Ovary (tissue), 9 donors: ENCODE measurements around the gene GMPS. TPM values are rescaled to one million over a fixed set of nuclear protein-coding genes. Genes with fewer than 3 reads are reported as not detected.

ENCODE experiments used
- DNase-seq, 5 donors: peaks; one replicate each; pipeline ENCODE4 v3.0.0-alpha.2; 2019 to 2020
- H3K27ac ChIP-seq, 2 donors: fragments of 200-600 bp; one replicate each; pipeline versions ENCODE4 v1.5.1 to v1.8.0; 2019 to 2022
- H3K27me3 ChIP-seq: fragments of 200-600 bp; one replicate; pipeline ENCODE4 v1.8.0; 2022
- H3K36me3 ChIP-seq: fragments of 200-600 bp; sonication (generic); one replicate; pipeline ENCODE4 v1.5.1; 2019
- H3K4me1 ChIP-seq: one replicate; pipeline ENCODE4 v1.8.1; 2013; ENCODE audit warnings: mild to moderate bottlenecking, moderate library complexity; ENCODE audit not compliant: insufficient read depth
- H3K4me3 ChIP-seq: fragments of 200-600 bp; sonication (generic); one replicate; pipeline ENCODE4 v1.5.1; 2017
- H3K9me3 ChIP-seq, 2 donors: fragments of 200-600 bp in 1 of 2; sonication (generic) in 1 of 2; one replicate each; pipeline versions ENCODE4 v1.5.1 to v1.8.1; 2013 to 2019; ENCODE audit warnings: mild to moderate bottlenecking in 1 of 2, moderate library complexity in 1 of 2
- CTCF ChIP-seq, 3 donors: fragments of 450-650 bp in 2 of 3; fragments of 200-600 bp in 1 of 3; IDR thresholded peaks; one replicate each; pipeline versions ENCODE4 v1.5.1 to v1.8.0; 2016 to 2022; ENCODE audit warnings: antibody characterized with exemption in 3 of 3, mild to moderate bottlenecking in 1 of 3
- EP300 ChIP-seq: sonication (generic); formaldehyde crosslinking; IDR thresholded peaks from one replicate; pipeline ENCODE4 v1.6.1; 2017; ENCODE audit warnings: antibody characterized with exemption
- POLR2A ChIP-seq: fragments of 450-650 bp; IDR thresholded peaks from one replicate; pipeline ENCODE4 v1.6.1; 2017; ENCODE audit warnings: antibody characterized with exemption, mild to moderate bottlenecking, moderate library complexity
- WGBS, 3 donors: extraction: QIAGEN DNeasy Blood & Tissue Kit in 1 of 3; methylation state at CpG; one replicate each; pipeline versions ENCODE4 v1.1.5 to v1.1.7; 2013 to 2017; 5-methylcytosine and 5-hydroxymethylcytosine counted together
- intact Hi-C, 4 donors: fragments of 100-400 bp; cut with DNase I; formaldehyde crosslinking; loops; one replicate each; pipeline versions ENCODE4 v1.11.0 to v1.15.1; 2022 to 2023
- polyA plus RNA-seq, 2 donors: library from polyadenylated mRNA; stranded (reverse); fragments of 200-250 nt in 1 of 2; fragments of 350-450 nt in 1 of 2; fragmentation: Illumina TruSeq in 1 of 2; extraction: RNeasy Lipid Tissue Mini Kit (QIAGEN cat#74804) in 1 of 2; gene quantifications; one replicate each; pipeline ENCODE4 v1.2.3, GENCODE V29; 2013 to 2014
- total RNA-seq, 7 donors: library from RNA; depleted of rRNA in 2 of 7; stranded (reverse); fragments of >200 nt in 2 of 7; fragmentation: NEBNext Ultra II Directional in 3 of 7; extraction: Animal tissue kit (Norgen Biotek cat#: 25700) in 3 of 7; gene quantifications; one replicate each; pipeline versions ENCODE4 v1.1.0 to v1.2.4, GENCODE V29; 2016 to 2023
- donor health status: DM: no; HTN: no; CAD: no; lungs with moderate emphysema.
- donor health status: DM: no; HTN: no; CAD: no.
- donor health status: Bipolar disorder and iron deficiency.
- donor health status: DM: yes; HTN: yes; CAD: no.
- donor health status: DM: no; HTN: no; CAD: no.
- donor health status: DM: yes; HTN: yes; CAD: no.

The GMPS gene
- total and polyA plus RNA-seq, 9 donors, result 16.2 to 62.1 (median 48.8) TPM

- WGBS, 3 donors, result 7 to 20% (median 19%) methylated on average over 2 of the region's 2 CpGs
- intact Hi-C loops, result no loop called here
These were observed 73.6 kb downstream of the GMPS start for GRCh38 chr3:155944081-155944480.

DNA sequence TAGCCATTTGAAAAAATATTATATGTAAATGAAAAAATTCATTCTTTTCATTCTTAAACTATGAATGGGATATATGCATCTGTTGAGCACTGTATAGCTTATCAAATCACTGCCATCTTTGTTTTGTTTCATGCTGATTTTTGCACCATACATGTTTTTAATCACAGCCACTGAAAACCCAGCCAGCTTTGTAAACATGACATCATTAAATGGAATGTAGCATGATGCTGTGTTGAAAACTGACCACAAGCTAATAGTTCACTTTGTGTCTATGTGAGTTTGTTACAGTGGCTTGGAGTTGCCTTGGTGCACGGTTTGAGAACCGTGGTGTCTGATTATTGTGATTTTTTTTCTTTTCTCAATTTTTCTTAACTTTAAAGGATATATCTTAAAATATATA, 75.7 kb downstream of the GMPS start:
- DNase-seq, result no peak
- Histone ChIP-seq H3K4me3 (no peak overlapping the region), H3K9me3 (no peaks in the 10 kb centered on the region), H3K4me1 (no peaks in the 10 kb centered on the region), H3K36me3 (no peaks in the 10 kb centered on the region), H3K27me3 (no peaks in the 10 kb centered on the region), H3K27ac (no peak overlapping the region)
- WGBS, 3 donors, result 53 to 63% (median 53%) methylated on average over 2 of the region's 2 CpGs
- intact Hi-C loops, result no loop called here
- no peak for TF ChIP-seq CTCF (IDR thresholded peaks at IDR 0.05)
- no peak for TF ChIP-seq POLR2A
- no peak for TF ChIP-seq EP300

More at GRCh38 chr3:155944081-155944480, 73.6 kb downstream of the GMPS start:
- no peak overlapping the region for H3K27ac ChIP-seq
- H3K36me3 ChIP-seq, result no peaks in the 10 kb centered on the region
- no peak for TF ChIP-seq POLR2A
- TF ChIP-seq CTCF (IDR thresholded peaks at IDR 0.05), result no peak
- no peak for TF ChIP-seq EP300
- H3K9me3 ChIP-seq, result no peaks in the 10 kb centered on the region
- no peaks in the 10 kb centered on the region for H3K27me3 ChIP-seq
- H3K4me3 ChIP-seq, result no peak overlapping the region
- no peaks in the 10 kb centered on the region for H3K4me1 ChIP-seq
- DNase-seq, result no peak

DNA sequence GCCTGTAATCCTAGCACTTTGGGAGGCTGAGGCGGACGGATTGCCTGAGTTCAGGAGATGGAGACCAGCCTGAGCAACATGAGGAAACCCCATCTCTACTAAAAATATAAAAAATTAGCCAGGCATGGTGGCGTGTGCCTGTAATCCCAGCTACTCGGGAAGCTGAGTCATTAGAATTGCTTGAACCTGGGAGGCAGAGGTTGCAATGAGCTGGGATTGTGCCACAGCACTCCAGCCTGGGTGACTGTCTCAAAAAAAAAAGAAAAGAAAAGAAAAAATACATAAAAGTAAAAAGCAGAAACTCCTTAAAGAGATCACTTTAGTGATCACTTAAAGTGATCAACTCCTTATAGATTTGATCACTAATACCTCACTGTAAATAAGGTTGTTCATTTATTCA, 78.0 kb downstream of the GMPS start:
- intact Hi-C loops, result no loop called here
- DNase-seq, result no peak
- 55 to 67% (median 62%) methylated on average over 4 of the region's 4 CpGs for WGBS, 3 donors

GRCh38 chr3:155949453-155950217, 79.2 kb downstream of the GMPS start:
- Histone ChIP-seq H3K27me3 (no peaks in the 10 kb centered on the region), H3K9me3 (no peaks in the 10 kb centered on the region), H3K4me3 (no peak overlapping the region), H3K27ac (no peak overlapping the region), H3K36me3 (no peaks in the 10 kb centered on the region), H3K4me1 (peaks cover 2% of the 10 kb centered on the region)
- WGBS, 3 donors, result 46 to 69% (median 60%) methylated on average over 8 of the region's 8 CpGs
- no peak for DNase-seq
- intact Hi-C loops, result no loop called here
- no peak for TF ChIP-seq POLR2A
- no peak for TF ChIP-seq EP300
- no peak for TF ChIP-seq CTCF (IDR thresholded peaks at IDR 0.05)

More for the DNA sequence above, 78.0 kb downstream of the GMPS start:
- H3K27ac ChIP-seq, result no peak overlapping the region
- H3K36me3 ChIP-seq, result no peaks in the 10 kb centered on the region
- no peaks in the 10 kb centered on the region for H3K9me3 ChIP-seq
- H3K27me3 ChIP-seq, result no peaks in the 10 kb centered on the region
- H3K4me1 ChIP-seq, result peaks cover 2% of the 10 kb centered on the region
- TF ChIP-seq EP300 (no peak), CTCF (IDR thresholded peaks at IDR 0.05) (no peak), POLR2A (no peak)
- no peak overlapping the region for H3K4me3 ChIP-seq
